Measurements from ENCODE around the gene TES. TPM values are rescaled to one million over a fixed set of nuclear protein-coding genes. Genes with fewer than 3 reads are reported as not detected.
A peak's percentile ranks its signal among the peaks of the same experiment; 100 is the strongest.

Gene TES
- total RNA-seq, 1 donor from 2014 or later, result 232 TPM

DNA sequence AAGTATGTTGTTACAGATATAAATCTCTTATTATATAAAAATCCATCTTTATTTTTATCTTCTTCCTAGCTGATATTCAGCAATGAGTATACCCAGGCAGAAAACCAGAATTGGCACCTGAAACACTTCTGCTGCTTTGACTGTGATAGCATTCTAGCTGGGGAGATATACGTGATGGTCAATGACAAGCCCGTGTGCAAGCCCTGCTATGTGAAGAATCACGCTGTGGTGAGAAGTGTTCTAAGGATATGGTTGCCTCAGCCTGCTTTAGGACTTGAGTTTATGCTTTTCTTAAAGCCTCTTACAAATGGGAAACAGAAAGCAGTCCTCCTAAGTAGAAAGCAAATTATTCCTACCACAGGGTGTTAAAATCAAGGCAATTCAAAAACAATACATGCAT lies 41.9 kb downstream of the TES start:
- Mint-ChIP-seq H3K4me1 (ENCODE audit: unreplicated experiment) (peaks cover 18% of the 10 kb centered on the region), H3K9me3 (ENCODE audit: unreplicated experiment) (no peaks in the 10 kb centered on the region), H3K4me3 (ENCODE audit: unreplicated experiment) (no peak overlapping the region), H3K27ac (ENCODE audit: unreplicated experiment) (no peak overlapping the region), H3K36me3 (ENCODE audit: unreplicated experiment) (peaks cover 66% of the 10 kb centered on the region), H3K27me3 (ENCODE audit: unreplicated experiment) (no peaks in the 10 kb centered on the region)
- DNase-seq (ENCODE audit: extremely low spot score, unreplicated experiment), result no peak
- TF ChIP-seq, protein P1, sequence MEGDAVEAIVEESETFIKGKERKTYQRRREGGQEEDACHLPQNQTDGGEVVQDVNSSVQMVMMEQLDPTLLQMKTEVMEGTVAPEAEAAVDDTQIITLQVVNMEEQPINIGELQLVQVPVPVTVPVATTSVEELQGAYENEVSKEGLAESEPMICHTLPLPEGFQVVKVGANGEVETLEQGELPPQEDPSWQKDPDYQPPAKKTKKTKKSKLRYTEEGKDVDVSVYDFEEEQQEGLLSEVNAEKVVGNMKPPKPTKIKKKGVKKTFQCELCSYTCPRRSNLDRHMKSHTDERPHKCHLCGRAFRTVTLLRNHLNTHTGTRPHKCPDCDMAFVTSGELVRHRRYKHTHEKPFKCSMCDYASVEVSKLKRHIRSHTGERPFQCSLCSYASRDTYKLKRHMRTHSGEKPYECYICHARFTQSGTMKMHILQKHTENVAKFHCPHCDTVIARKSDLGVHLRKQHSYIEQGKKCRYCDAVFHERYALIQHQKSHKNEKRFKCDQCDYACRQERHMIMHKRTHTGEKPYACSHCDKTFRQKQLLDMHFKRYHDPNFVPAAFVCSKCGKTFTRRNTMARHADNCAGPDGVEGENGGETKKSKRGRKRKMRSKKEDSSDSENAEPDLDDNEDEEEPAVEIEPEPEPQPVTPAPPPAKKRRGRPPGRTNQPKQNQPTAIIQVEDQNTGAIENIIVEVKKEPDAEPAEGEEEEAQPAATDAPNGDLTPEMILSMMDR (IDR thresholded peaks at IDR 0.05), result no peak

DNA sequence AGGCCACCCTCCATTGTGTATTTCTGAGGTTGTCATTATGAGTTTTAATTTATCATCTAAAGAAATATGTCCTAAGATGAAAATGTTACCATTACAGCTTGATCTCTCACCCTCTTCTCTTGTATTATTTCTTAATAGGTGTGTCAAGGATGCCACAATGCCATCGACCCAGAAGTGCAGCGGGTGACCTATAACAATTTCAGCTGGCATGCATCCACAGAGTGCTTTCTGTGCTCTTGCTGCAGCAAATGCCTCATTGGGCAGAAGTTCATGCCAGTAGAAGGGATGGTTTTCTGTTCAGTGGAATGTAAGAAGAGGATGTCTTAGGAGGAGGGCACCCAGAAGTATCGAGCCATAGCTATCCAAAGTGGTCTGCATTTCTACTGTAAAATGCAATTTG lies 46.8 kb downstream of the TES start:
- no peaks in the 10 kb centered on the region for H3K27me3 Mint-ChIP-seq (ENCODE audit: unreplicated experiment)
- peaks cover 38% of the 10 kb centered on the region for H3K36me3 Mint-ChIP-seq (ENCODE audit: unreplicated experiment)
- no peak for DNase-seq (ENCODE audit: extremely low spot score, unreplicated experiment)
- H3K9me3 Mint-ChIP-seq (ENCODE audit: unreplicated experiment), result no peaks in the 10 kb centered on the region
- H3K4me1 Mint-ChIP-seq (ENCODE audit: unreplicated experiment), result peaks cover 19% of the 10 kb centered on the region
- H3K4me3 Mint-ChIP-seq (ENCODE audit: unreplicated experiment), result no peak overlapping the region
- TF ChIP-seq, protein P1 (IDR thresholded peaks at IDR 0.05), result no peak
- no peak overlapping the region for H3K27ac Mint-ChIP-seq (ENCODE audit: unreplicated experiment)

DNA sequence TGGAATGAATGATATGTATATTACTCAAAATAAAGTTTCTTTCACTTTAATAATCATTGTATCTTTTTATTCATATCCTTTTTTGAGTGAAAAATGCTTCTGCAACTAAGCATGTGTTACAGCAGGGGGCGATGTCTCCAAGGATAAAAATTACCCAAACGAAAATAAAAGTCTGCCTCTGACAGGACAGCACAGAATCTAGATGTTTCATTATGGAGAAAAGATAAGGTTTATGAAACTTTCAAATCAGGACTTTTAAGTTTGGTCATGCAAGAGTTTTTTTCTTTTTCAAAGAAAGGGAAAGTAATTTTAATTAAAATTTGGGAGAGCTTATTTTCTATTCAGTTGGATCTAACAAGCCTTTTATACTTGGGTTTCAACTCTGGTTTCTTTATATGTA lies 48.4 kb downstream of the TES start:
- no peak for DNase-seq (ENCODE audit: extremely low spot score, unreplicated experiment)
- peak overlapping the region; percentile 53 for H3K27ac Mint-ChIP-seq (ENCODE audit: unreplicated experiment)

DNA sequence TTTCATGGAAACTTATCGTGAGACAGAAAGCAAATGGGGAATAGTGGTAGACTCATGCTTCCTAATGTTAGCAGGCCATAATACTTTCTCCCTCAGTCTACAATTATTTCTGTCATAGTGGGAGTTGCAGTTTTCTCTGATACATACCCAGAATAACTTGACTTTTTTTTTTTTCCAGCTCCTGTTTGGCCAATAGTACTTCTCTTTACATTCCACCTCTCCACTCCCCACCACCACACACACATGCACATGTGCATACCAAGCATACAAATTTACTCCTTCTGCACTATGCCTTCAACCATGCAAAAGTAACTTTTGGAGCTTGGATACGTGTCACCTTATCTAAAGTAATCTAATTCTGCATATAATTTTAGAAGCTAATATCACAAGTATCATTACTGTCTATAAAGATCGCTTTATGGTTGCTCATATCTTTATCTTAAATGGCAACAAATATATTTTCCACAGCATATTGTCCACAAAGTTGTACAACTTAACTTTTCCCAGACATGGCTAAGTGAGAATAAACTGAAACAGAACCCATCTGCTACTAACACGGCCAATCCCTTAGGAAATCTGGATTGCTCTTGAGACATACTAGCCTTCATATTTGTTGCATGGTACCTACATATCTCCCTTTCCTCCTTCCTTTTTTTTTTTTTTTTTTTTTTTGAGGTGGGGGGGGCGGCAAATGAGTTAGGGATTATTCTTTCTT lies 49.0 kb downstream of the TES start:
- no peak for DNase-seq (ENCODE audit: extremely low spot score, unreplicated experiment)

More for the DNA sequence above, 48.4 kb downstream of the TES start:
- no peak overlapping the region for H3K4me3 Mint-ChIP-seq (ENCODE audit: unreplicated experiment)
- no peaks in the 10 kb centered on the region for H3K9me3 Mint-ChIP-seq (ENCODE audit: unreplicated experiment)
- peaks cover 19% of the 10 kb centered on the region for H3K4me1 Mint-ChIP-seq (ENCODE audit: unreplicated experiment)
- TF ChIP-seq, protein P1 (IDR thresholded peaks at IDR 0.05), result peak; percentile 79
- no peaks in the 10 kb centered on the region for H3K27me3 Mint-ChIP-seq (ENCODE audit: unreplicated experiment)
- H3K36me3 Mint-ChIP-seq (ENCODE audit: unreplicated experiment), result peaks cover 28% of the 10 kb centered on the region

DNA sequence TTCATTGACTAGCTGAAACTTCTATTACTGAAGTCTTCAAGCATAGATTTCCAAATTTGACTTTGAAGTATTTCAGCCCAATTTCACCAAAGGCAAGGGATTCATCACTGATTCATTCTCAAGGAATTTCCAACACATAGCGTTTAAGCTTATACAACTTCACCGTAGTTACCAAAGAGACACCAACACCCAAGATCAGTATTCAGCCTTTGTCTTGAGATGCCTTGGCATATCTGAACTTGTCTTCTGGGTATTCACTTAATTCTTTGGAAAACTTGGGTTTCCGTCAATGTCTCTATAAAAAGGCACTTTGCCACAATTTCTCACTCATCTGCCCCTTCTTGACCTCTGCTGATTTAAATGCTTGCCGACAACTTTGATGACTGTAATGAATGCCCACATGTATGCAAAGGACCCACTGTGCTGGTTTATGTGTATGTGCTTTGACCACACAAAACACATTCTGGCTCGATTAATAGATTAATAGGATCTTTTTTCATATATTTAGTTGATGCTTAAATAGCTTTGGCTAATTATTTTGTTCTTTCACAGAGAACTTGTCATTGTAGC lies 49.6 kb downstream of the TES start:
- Mint-ChIP-seq H3K9me3 (ENCODE audit: unreplicated experiment) (no peaks in the 10 kb centered on the region), H3K4me3 (ENCODE audit: unreplicated experiment) (no peak overlapping the region), H3K27me3 (ENCODE audit: unreplicated experiment) (no peaks in the 10 kb centered on the region), H3K27ac (ENCODE audit: unreplicated experiment) (peak overlapping the region; percentile 44), H3K36me3 (ENCODE audit: unreplicated experiment) (peaks cover 21% of the 10 kb centered on the region), H3K4me1 (ENCODE audit: unreplicated experiment) (peaks cover 21% of the 10 kb centered on the region)
- TF ChIP-seq, protein P1 (IDR thresholded peaks at IDR 0.05), result no peak
- no peak for DNase-seq (ENCODE audit: extremely low spot score, unreplicated experiment)

More for the DNA sequence above, 49.0 kb downstream of the TES start:
- peaks cover 23% of the 10 kb centered on the region for H3K36me3 Mint-ChIP-seq (ENCODE audit: unreplicated experiment)
- peak overlapping the region; percentile 44 for H3K27ac Mint-ChIP-seq (ENCODE audit: unreplicated experiment)
- no peaks in the 10 kb centered on the region for H3K27me3 Mint-ChIP-seq (ENCODE audit: unreplicated experiment)
- no peak overlapping the region for H3K4me3 Mint-ChIP-seq (ENCODE audit: unreplicated experiment)
- TF ChIP-seq, protein P1 (IDR thresholded peaks at IDR 0.05), result no peak
- H3K9me3 Mint-ChIP-seq (ENCODE audit: unreplicated experiment), result no peaks in the 10 kb centered on the region
- peaks cover 20% of the 10 kb centered on the region for H3K4me1 Mint-ChIP-seq (ENCODE audit: unreplicated experiment)
